Aorta (tissue), 5 donors: Measurements from ENCODE around the gene MON1B. TPM values are rescaled to one million over a fixed set of nuclear protein-coding genes. Genes with fewer than 3 reads are reported as not detected.
"Not testable (repeated sequence)": the region's sequence is repeated elsewhere in the genome, so short reads cannot be mapped to it uniquely, and the experiment has no call there.

Experiments used
- ATAC-seq: fragments of 200-7000 bp; cut with Tn5 transposase; one replicate; pipeline ENCODE4 v1.9.1; 2022; ENCODE audit warnings: moderate library complexity; ENCODE audit not compliant: low FRiP score
- DNase-seq, 2 donors: peaks; one replicate each; pipeline ENCODE4 v3.0.0-alpha.2; 2020
- H3K27ac ChIP-seq, 2 donors: one replicate each; pipeline ENCODE4 v1.5.1; 2013; ENCODE audit warnings: low read length in 2 of 2, mild to moderate bottlenecking in 2 of 2, moderate library complexity in 2 of 2, control low read depth in 1 of 2, inconsistent platforms in 1 of 2, low read depth in 1 of 2
- H3K27me3 ChIP-seq, 2 donors: one replicate each; pipeline ENCODE4 v1.6.1; 2013; ENCODE audit warnings: control low read depth in 1 of 2, low read length in 1 of 2, mild to moderate bottlenecking in 1 of 2, moderate library complexity in 1 of 2; ENCODE audit not compliant: insufficient read depth in 2 of 2, control insufficient read depth in 1 of 2
- H3K36me3 ChIP-seq, 2 donors: one replicate each; pipeline ENCODE4 v1.6.1; 2013; ENCODE audit warnings: control low read depth in 1 of 2, low read length in 1 of 2, mild to moderate bottlenecking in 1 of 2; ENCODE audit not compliant: insufficient read depth in 2 of 2, control insufficient read depth in 1 of 2
- H3K4me1 ChIP-seq, 2 donors: one replicate each; pipeline ENCODE4 v1.6.1; 2013; ENCODE audit warnings: low read length in 2 of 2, control low read depth in 1 of 2, mild to moderate bottlenecking in 1 of 2, moderate library complexity in 1 of 2; ENCODE audit not compliant: insufficient read depth in 2 of 2, control insufficient read depth in 1 of 2
- H3K4me3 ChIP-seq, 2 donors: one replicate each; pipeline ENCODE4 v1.5.1; 2013; ENCODE audit warnings: low read length in 2 of 2, control low read depth in 1 of 2, mild to moderate bottlenecking in 1 of 2
- H3K9me3 ChIP-seq: one replicate; pipeline ENCODE4 v1.6.1; 2013; ENCODE audit warnings: mild to moderate bottlenecking, low read length; ENCODE audit not compliant: control insufficient read depth
- WGBS, 2 donors: extraction: QIAGEN DNeasy Blood & Tissue Kit; methylation state at CpG; one replicate each; pipeline ENCODE4 v1.1.7; 2013; 5-methylcytosine and 5-hydroxymethylcytosine counted together
- intact Hi-C, 2 donors: fragments of 100-400 bp; cut with DNase I; formaldehyde crosslinking; loops; one replicate each; pipeline versions ENCODE4 v1.14.2 to v1.15.0; 2022
- polyA plus RNA-seq, 2 donors: library from polyadenylated mRNA; stranded (reverse); fragments of 200-250 nt; gene quantifications; one replicate each; pipeline ENCODE4 v1.2.3, GENCODE V29; 2013
- total RNA-seq, 2 donors: library from RNA; stranded (reverse); fragmentation: NEBNext Ultra II Directional; extraction: Animal tissue kit (Norgen Biotek cat#: 25700); gene quantifications; one replicate each; pipeline ENCODE4 v1.2.1, GENCODE V29; 2021
- donor health status: healthy with polysubstance abuse.
- donor health status: Bipolar disorder and iron deficiency.
- donor health status: DM: no; HTN: no; CAD: no.
- donor health status: DM: no; HTN: no; CAD: no.
- donor health status: DM: yes; HTN: yes; CAD: no.

MON1B gene
- total and polyA plus RNA-seq, 4 donors: 10.6 to 47.1 (median 34.0) TPM

DNA sequence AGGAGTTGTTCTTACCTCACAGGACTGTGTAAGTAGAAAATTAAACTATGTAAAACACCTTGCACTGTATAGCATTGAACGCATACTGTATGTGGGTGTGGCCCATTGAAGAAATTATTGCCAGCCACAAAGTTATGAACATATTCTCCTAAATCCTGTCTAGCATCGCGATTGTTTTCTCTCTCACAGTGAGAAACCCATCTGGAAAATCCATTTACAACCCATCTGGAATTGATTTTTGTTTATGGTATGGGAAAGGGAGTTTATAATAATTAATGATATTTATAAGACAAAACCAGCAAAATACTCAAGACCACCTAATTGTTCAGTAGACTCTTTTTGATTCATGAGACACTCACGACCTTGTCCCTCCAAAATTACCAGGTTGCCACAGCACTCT, 22.1 kb upstream of the MON1B start:
- intact Hi-C loops: no loop called here

DNA sequence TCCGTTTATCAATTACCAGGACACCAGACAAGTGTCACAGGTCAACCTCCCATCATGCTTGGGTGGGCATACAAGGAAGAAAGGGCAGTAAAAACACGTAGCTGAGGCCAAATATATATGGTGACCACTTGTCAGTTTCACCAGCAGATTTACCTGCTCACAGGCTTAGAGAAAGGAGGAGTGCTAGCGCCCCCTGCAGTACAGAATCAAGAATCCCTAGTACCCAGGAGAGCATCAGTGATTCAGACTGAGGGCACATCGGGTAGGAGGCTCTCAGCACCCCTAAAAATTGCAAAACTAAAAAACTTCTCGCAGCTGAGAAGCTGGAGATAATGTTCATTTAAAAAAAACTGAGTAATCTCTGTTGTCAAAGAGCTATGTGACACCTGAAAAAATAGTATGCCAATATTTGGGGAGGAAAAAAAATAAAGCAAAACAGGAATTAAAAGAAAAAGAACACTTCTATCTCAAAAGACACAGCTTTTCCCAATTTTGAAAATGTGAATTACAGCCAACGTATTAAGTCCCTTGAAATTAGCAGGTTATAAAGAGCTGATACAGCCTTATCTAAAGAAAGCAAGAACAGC, 21.2 kb upstream of the MON1B start:
- no peaks in the 10 kb centered on the region for H3K27me3 ChIP-seq
- intact Hi-C loops: loop anchor here (5.0 kb wide), 1 partner anchor 1382 kb away; no protein-coding TSS in a partner anchor
- no peaks in the 10 kb centered on the region for H3K9me3 ChIP-seq
- WGBS, 2 donors: 7 to 10% methylated on average over 6 of the region's 6 CpGs
- no peaks in the 10 kb centered on the region for H3K36me3 ChIP-seq
- H3K27ac ChIP-seq: no peak overlapping the region
- ATAC-seq (no peak), DNase-seq (no peak)
- H3K4me1 ChIP-seq: no peaks in the 10 kb centered on the region
- no peak overlapping the region for H3K4me3 ChIP-seq

More for the DNA sequence above, 22.1 kb upstream of the MON1B start:
- DNase-seq: no peak
- H3K4me3 ChIP-seq: no peak overlapping the region
- no peaks in the 10 kb centered on the region for H3K36me3 ChIP-seq
- no peak for ATAC-seq
- no peak overlapping the region for H3K27ac ChIP-seq
- 68 to 80% methylated on average over 4 of the region's 4 CpGs for WGBS, 2 donors
- H3K27me3 ChIP-seq: no peaks in the 10 kb centered on the region
- no peaks in the 10 kb centered on the region for H3K9me3 ChIP-seq
- H3K4me1 ChIP-seq: no peaks in the 10 kb centered on the region

DNA sequence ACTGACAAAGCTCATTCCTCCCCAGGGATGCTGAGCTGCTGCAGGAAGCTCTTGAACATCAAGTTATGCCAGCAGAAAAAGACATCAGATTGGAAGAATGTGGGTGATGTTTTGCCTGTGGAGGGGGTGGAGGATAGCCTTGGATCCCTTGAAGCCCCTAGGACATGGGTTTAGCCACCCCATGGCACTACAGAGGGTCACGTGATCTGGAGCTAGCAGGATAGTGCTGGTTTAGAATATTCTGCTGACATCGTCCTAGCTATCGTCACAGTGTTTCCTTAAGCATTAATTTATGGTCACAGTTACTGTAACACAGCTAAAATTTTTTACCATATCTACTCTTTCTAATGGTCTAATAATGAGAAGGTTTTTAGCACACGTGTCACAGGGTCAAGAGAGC, 20.2 kb upstream of the MON1B start:
- ATAC-seq (no peak), DNase-seq (no peak)
- Histone ChIP-seq H3K9me3 (no peaks in the 10 kb centered on the region), H3K4me3 (no peak overlapping the region), H3K27me3 (no peaks in the 10 kb centered on the region), H3K36me3 (no peaks in the 10 kb centered on the region), H3K4me1 (no peaks in the 10 kb centered on the region), H3K27ac (no peak overlapping the region)
- intact Hi-C loops: loop anchor here (5.0 kb wide), 1 partner anchor 1384 kb away; no protein-coding TSS in a partner anchor
- WGBS, 2 donors: 19 to 22% methylated on average over 4 of the region's 4 CpGs

DNA sequence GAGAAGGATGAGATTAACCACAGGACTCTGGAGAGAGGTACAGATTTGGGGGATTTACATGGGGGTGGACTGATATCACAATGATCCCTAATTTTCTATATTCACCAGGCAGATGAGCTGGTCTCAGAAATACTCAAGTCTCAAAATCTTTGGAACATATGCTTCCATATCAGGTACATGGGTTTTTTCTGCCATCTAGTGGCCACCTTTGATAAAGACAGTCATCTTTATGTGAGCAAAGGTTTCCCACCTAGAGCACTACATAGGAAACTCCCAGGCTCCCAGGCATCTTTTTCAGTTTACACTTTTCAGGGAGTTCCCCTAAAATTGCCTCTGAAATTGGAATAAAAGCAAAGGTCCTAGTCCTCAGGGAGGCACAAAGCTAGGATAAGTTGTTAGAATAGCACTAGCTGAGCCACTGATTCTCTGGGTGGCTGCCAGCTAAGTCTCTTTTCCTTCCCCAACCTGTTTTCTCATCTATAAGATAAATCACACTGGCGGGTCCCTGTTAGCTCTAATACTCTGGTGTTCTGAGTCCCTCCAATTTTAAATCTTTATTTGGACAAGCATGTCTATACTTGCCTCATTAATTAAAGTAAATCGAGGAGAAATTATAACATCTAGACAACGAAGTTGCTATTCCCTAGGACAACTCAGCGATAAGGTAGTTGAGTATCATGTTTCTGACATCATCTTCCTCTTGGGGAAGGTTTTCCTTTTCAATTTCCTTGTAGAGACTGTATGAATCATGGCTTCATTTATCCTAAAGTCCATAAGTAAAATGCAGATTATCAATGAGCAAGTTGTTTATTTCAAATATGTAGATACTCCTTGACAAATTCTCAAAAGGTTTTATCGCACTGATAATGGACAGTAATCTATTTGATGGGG, 19.0 kb upstream of the MON1B start:
- peak; percentile 76 for ATAC-seq
- Histone ChIP-seq H3K36me3 (no peaks in the 10 kb centered on the region), H3K4me1 (no peaks in the 10 kb centered on the region), H3K9me3 (no peaks in the 10 kb centered on the region), H3K27ac (no peak overlapping the region), H3K4me3 (no peak overlapping the region), H3K27me3 (no peaks in the 10 kb centered on the region)
- 67 to 69% methylated on average over 5 of the region's 5 CpGs for WGBS, 2 donors
- intact Hi-C loops: loop anchor here (5.0 kb wide), 1 partner anchor 1385 kb away; no protein-coding TSS in a partner anchor
- no peak for DNase-seq

DNA sequence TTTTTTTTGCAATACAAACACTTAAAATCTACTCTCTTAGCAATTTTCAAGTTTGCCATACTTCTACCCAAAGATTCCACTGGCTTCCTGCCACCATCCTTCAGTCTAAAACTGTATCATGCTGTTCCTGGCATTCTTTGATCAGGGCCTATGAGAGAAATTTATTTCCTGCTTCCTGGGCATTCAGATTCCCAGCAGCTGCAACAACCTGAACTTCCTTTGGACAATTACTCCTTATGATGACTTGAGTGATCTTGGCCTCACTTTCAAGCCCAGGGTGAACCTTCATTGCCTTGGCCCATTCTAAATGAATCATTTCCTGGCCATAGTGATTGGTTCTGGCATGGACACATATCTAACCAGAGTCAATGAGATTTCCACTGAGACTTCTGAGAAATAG, 18.0 kb upstream of the MON1B start:
- H3K9me3 ChIP-seq: no peaks in the 10 kb centered on the region
- ATAC-seq: no peak
- H3K27ac ChIP-seq: no peak overlapping the region
- no peak overlapping the region for H3K4me3 ChIP-seq
- H3K4me1 ChIP-seq: no peaks in the 10 kb centered on the region
- intact Hi-C loops: loop anchor here (5.0 kb wide), 1 partner anchor 1386 kb away; no protein-coding TSS in a partner anchor
- no peaks in the 10 kb centered on the region for H3K36me3 ChIP-seq
- DNase-seq: no peak
- H3K27me3 ChIP-seq: no peaks in the 10 kb centered on the region

DNA sequence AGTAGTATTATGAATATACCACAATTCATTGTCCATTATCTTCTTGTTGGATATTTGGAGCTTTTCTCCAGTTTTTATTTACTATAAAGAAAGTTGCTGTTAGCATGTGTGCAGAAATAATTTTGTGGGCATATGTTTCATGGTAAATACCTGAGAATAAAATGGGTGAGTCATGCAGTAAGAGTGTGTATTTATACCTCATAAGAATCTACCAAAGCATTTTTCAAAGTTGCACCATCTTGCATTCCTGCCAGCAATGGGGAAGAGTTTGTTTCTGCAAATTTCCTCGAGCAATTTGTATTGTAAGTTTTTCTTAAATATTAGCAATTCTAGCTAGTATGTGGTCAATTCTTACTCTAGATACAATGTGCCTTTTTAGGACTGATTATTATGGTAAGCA, 7.9 kb upstream of the MON1B start:
- Histone ChIP-seq H3K4me3 (no peak overlapping the region), H3K36me3 (no peaks in the 10 kb centered on the region), H3K9me3 (no peaks in the 10 kb centered on the region), H3K27ac (no peak overlapping the region), H3K4me1 (no peaks in the 10 kb centered on the region), H3K27me3 (no peaks in the 10 kb centered on the region)
- intact Hi-C loops: no loop called here
- no peak for ATAC-seq
- no peak for DNase-seq
- WGBS, 2 donors: 42 to 51% methylated on average over 1 of the region's 1 CpG

DNA sequence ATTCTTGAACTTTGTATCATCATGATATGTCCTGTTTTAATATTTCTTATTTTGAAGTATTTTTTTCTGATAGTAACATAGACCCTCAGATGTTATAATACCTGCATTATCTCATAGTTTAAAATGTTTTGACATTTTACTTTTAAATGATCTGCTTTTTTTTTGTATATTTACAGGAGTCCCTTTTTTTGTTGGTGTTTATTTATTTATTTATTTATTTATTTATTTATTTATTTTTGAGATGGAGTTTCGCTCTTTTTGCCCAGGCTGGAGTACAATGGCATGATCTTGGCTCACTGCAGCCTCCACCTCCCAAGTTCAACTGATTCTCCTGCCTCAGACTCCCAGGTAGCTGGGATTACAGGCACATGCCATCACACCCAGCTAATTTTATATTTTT, 4.7 kb upstream of the MON1B start:
- WGBS, 2 donors: 90 to 92% methylated on average over 1 of the region's 1 CpG
- H3K27me3 ChIP-seq, intact Hi-C loops: not testable (repeated sequence)

DNA sequence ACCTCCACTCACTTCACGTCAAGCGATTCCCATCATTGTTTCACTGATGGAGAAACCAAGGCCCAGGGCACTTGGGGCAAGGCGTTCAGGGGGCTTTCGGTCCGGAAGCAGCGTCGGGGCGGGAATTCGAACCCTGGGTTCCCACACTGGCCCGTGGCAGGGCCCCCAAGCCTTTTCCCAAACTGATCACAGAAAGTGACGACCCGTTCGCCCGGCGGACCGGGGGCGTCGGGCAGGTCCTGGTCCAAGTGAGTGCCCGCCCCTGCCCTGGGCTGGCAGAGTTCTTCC, 856 bp upstream of the MON1B start:
- H3K4me3 ChIP-seq: peak overlapping the region; percentile 47 to 86
- H3K27me3 ChIP-seq: no peaks in the 10 kb centered on the region
- DNase-seq (no peak), ATAC-seq (no peak)
- H3K4me1 ChIP-seq: no peaks in the 10 kb centered on the region
- intact Hi-C loops: no loop called here
- no peaks in the 10 kb centered on the region for H3K9me3 ChIP-seq
- H3K27ac ChIP-seq: peak overlapping the region in 1 of 2 donors; percentile 94
- H3K36me3 ChIP-seq: peaks cover 0 to 6% of the 10 kb centered on the region in 2 donors
- 0 to 1% methylated on average over 19 of the region's 19 CpGs for WGBS, 2 donors

More for the DNA sequence above, 4.7 kb upstream of the MON1B start:
- H3K4me1 ChIP-seq, H3K36me3 ChIP-seq, H3K9me3 ChIP-seq, DNase-seq, H3K27ac ChIP-seq, H3K4me3 ChIP-seq, ATAC-seq: not testable (repeated sequence)
